Measurements from ENCODE around the gene NCCRP1. TPM values are rescaled to one million over a fixed set of nuclear protein-coding genes. Genes with fewer than 3 reads are reported as not detected.

Gene NCCRP1
- total and polyA plus RNA-seq, 4 donors = 0.05 to 0.97 (median 0.17) TPM

DNA sequence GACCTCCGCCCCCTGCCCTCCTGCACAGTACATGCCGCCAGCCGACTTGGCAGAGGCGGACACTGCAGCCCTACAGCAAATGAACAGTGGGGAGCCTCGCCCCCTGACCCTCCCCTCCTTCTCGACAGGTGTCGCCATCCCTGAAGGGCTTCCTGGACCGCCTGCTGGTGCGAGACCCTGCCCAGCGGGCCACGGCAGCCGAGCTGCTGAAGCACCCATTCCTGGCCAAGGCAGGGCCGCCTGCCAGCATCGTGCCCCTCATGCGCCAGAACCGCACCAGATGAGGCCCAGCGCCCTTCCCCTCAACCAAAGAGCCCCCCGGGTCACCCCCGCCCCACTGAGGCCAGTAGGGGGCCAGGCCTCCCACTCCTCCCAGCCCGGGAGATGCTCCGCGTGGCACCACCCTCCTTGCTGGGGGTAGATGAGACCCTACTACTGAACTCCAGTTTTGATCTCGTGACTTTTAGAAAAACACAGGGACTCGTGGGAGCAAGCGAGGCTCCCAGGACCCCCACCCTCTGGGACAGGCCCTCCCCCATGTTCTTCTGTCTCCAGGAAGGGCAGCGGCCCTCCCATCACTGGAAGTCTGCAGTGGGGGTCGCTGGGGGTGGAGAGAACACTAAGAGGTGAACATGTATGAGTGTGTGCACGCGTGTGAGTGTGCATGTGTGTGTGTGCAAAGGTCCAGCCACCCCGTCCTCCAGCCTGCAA lies 18.3 kb upstream of the NCCRP1 start:
- no peak overlapping the region for H3K9ac ChIP-seq (ENCODE audit: insufficient read depth in 1 of 2, low read length in 2 of 2)
- no peak overlapping the region for H3K4me3 ChIP-seq
- ATAC-seq (ENCODE audit: insufficient read depth, low FRiP score) (no peak), DNase-seq (no peak)
- TF ChIP-seq, protein P1, sequence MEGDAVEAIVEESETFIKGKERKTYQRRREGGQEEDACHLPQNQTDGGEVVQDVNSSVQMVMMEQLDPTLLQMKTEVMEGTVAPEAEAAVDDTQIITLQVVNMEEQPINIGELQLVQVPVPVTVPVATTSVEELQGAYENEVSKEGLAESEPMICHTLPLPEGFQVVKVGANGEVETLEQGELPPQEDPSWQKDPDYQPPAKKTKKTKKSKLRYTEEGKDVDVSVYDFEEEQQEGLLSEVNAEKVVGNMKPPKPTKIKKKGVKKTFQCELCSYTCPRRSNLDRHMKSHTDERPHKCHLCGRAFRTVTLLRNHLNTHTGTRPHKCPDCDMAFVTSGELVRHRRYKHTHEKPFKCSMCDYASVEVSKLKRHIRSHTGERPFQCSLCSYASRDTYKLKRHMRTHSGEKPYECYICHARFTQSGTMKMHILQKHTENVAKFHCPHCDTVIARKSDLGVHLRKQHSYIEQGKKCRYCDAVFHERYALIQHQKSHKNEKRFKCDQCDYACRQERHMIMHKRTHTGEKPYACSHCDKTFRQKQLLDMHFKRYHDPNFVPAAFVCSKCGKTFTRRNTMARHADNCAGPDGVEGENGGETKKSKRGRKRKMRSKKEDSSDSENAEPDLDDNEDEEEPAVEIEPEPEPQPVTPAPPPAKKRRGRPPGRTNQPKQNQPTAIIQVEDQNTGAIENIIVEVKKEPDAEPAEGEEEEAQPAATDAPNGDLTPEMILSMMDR (IDR thresholded peaks at IDR 0.05; ENCODE audit: control extremely low read depth, extremely low read depth) = no peak
- H3K4me1 ChIP-seq (ENCODE audit: control insufficient read depth in 5 of 5, insufficient read depth in 5 of 5, low read length in 5 of 5) = peaks cover 0 to 6% (median 0%) of the 10 kb centered on the region in 5 donors
- WGBS, 2 donors = 93 to 94% methylated on average over 28 to 30 of the region's 30 CpGs
- H3K27me3 ChIP-seq (ENCODE audit: control insufficient read depth in 3 of 3, insufficient read depth in 3 of 3, low read length in 2 of 3) = no peaks in the 10 kb centered on the region
- H3K27ac ChIP-seq (ENCODE audit: low read depth in 1 of 2, low read length in 1 of 2) = no peak overlapping the region
- H3K9me3 ChIP-seq (ENCODE audit: control insufficient read depth in 4 of 4, insufficient read depth in 3 of 4, low read length in 3 of 4) = no peaks in the 10 kb centered on the region
- peaks cover 0 to 61% (median 5%) of the 10 kb centered on the region in 4 donors for H3K36me3 ChIP-seq (ENCODE audit: control insufficient read depth in 4 of 4, insufficient read depth in 4 of 4, low read length in 4 of 4)

DNA sequence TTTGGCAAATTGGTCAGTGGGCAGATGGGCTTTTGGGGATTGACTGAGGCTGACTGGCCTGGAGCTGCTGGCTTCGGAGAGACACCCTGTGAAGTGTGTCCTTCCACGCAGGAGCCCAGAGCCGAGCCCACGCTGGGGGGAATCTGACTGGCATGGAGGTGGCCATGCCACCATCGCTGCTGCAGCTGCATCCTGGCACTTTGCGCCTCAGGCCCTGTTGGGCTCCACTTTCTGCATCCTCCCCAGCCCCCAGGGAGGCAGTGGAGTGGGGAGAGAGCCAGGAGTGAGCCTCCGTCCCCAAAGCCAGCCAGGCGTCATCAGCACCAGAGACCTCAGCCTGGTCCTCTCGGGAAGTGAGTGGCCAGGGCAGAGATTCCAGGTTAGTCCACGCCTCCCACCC lies 17.0 kb upstream of the NCCRP1 start:
- Histone ChIP-seq H3K27me3 (ENCODE audit: control insufficient read depth in 3 of 3, insufficient read depth in 3 of 3, low read length in 2 of 3) (no peaks in the 10 kb centered on the region), H3K4me1 (ENCODE audit: control insufficient read depth in 5 of 5, insufficient read depth in 5 of 5, low read length in 5 of 5) (peaks cover 0 to 6% (median 0%) of the 10 kb centered on the region in 5 donors), H3K4me3 (no peak overlapping the region), H3K9ac (ENCODE audit: insufficient read depth in 1 of 2, low read length in 2 of 2) (no peak overlapping the region), H3K36me3 (ENCODE audit: control insufficient read depth in 4 of 4, insufficient read depth in 4 of 4, low read length in 4 of 4) (peaks cover 0 to 50% (median 5%) of the 10 kb centered on the region in 4 donors), H3K9me3 (ENCODE audit: control insufficient read depth in 4 of 4, insufficient read depth in 3 of 4, low read length in 3 of 4) (no peaks in the 10 kb centered on the region), H3K27ac (ENCODE audit: low read depth in 1 of 2, low read length in 1 of 2) (no peak overlapping the region)
- DNase-seq (no peak), ATAC-seq (ENCODE audit: insufficient read depth, low FRiP score) (no peak)
- TF ChIP-seq, protein P1 (IDR thresholded peaks at IDR 0.05; ENCODE audit: control extremely low read depth, extremely low read depth) = no peak
- 94% methylated on average over 10 of the region's 10 CpGs for WGBS, 2 donors

DNA sequence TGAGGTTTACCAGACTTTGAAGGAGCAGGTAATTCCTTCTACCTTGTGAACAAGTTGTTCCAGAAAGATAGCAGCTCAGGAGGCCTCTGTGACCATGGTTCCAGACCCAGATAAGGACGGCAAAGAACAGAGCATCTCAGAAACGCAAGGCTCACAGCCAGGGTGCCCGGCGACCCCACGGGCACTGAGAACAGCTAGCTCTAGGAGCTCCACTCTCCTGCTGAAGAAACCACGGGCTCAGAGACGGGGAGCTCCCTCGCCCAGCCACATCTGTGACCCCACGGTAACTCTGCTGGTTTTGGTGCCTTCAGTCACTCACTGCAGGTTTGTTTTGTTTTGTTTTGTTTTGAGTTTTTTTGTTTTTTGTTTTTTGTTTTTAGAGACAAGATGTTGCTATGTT lies 16.0 kb upstream of the NCCRP1 start:
- Histone ChIP-seq H3K4me1 (ENCODE audit: control insufficient read depth in 5 of 5, insufficient read depth in 5 of 5, low read length in 5 of 5) (peaks cover 0 to 6% (median 0%) of the 10 kb centered on the region in 5 donors), H3K4me3 (no peak overlapping the region), H3K27me3 (ENCODE audit: control insufficient read depth in 3 of 3, insufficient read depth in 3 of 3, low read length in 2 of 3) (no peaks in the 10 kb centered on the region), H3K27ac (ENCODE audit: low read depth in 1 of 2, low read length in 1 of 2) (no peak overlapping the region), H3K9ac (ENCODE audit: insufficient read depth in 1 of 2, low read length in 2 of 2) (no peak overlapping the region), H3K36me3 (ENCODE audit: control insufficient read depth in 4 of 4, insufficient read depth in 4 of 4, low read length in 4 of 4) (peaks cover 0 to 41% (median 5%) of the 10 kb centered on the region in 4 donors), H3K9me3 (ENCODE audit: control insufficient read depth in 4 of 4, insufficient read depth in 3 of 4, low read length in 3 of 4) (no peaks in the 10 kb centered on the region)
- 84 to 88% methylated on average over 9 of the region's 9 CpGs for WGBS, 2 donors
- TF ChIP-seq, protein P1 (IDR thresholded peaks at IDR 0.05; ENCODE audit: control extremely low read depth, extremely low read depth) = no peak
- DNase-seq (no peak), ATAC-seq (ENCODE audit: insufficient read depth, low FRiP score) (no peak)
